Fibroblast of lung (primary cell): ENCODE data around the gene NGDN.

ENCODE experiments used
- CTCF ChIP-seq, 2 donors: IDR thresholded peaks in 1 of 2; conservative IDR thresholded peaks in 1 of 2; 1 replicate in 1 of 2; 2 replicates in 1 of 2; pipeline ENCODE4 v1.5.1; 2011 to 2012; ENCODE audit warnings: low read length in 2 of 2, control low read depth in 1 of 2, inconsistent platforms in 1 of 2, low read depth in 1 of 2, mild to moderate bottlenecking in 1 of 2
- EZH2 ChIP-seq: IDR thresholded peaks from 2 replicates; pipeline ENCODE4 v1.5.1; 2012; ENCODE audit warnings: low read length, control low read depth, mild to moderate bottlenecking; ENCODE audit errors: missing control alignments

DNA sequence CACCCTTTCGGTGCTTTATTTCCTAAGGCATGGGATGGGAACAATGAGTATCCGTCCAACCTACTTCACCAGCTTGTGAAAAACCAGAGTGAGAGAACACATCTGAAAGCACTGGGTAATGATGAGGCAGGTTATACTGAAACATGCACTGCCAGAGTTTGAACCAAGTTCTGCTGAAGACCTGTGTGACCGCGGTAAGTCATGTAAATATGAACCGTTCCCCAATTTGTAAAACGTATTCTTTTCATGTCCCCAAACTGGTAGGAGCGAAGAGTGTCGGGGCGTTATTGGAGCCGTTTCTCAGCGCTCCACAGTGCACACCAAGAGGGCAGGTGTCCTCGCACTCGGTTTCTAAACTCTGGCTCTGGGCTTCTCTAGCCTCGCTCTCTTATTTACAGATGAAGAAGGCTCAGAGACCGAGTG lies 788 bp upstream of the NGDN start:
- TF ChIP-seq EZH2, result no peak
- no peak for TF ChIP-seq CTCF (conservative IDR thresholded peaks at IDR 0.05 in 1 of 2, IDR thresholded peaks at IDR 0.05 in 1 of 2; ENCODE audit: low read depth in 1 of 2, low read length in 2 of 2)
